IMR-90 (cell line): ENCODE data around the gene CDH7. TPM values are rescaled to one million over a fixed set of nuclear protein-coding genes. Genes with fewer than 3 reads are reported as not detected.

Experiments used
- ATAC-seq: fragments of 200-7000 bp; cut with Tn5 transposase; 2 replicates; pipeline ENCODE4 v1.9.1; 2020; ENCODE audit warnings: low read depth, mild to moderate bottlenecking, moderate library complexity
- BruUV-seq: library from RNA; stranded (reverse); fragments of 400-500 nt; replicated peaks from 2 replicates; lab custom pipeline; 2021; lab: Mats Ljungman, UMichigan
- CTCF ChIA-PET: fragments of 300-600 bp; formaldehyde crosslinking; extraction: SDS; loops from one replicate; lab custom pipeline; 2021; ENCODE audit warnings: antibody characterized with exemption; lab: Yijun Ruan, JAX
- POLR2A ChIA-PET: fragments of 300-600 bp; sonication (Branson Sonifier 250); formaldehyde crosslinking; loops from one replicate; lab custom pipeline; 2022; ENCODE audit warnings: antibody characterized with exemption; ENCODE audit not compliant: unreplicated experiment; lab: Charles Lee
- DNase-seq: peaks from one replicate; pipeline ENCODE4 v3.0.0; 2013
- H2AFZ ChIP-seq: replicated peaks from 2 replicates; pipeline ENCODE3; 2013; ENCODE audit warnings: low read length, mild to moderate bottlenecking; ENCODE audit not compliant: poor library complexity
- H2AK5ac ChIP-seq: 2 replicates; pipeline ENCODE4 v1.6.1; 2013; ENCODE audit warnings: low read depth, low read length, inconsistent platforms
- H2AK9ac ChIP-seq: replicated peaks from 2 replicates; pipeline ENCODE3; 2013; ENCODE audit warnings: mild to moderate bottlenecking, low read depth, low read length, moderate library complexity; ENCODE audit not compliant: poor library complexity
- H2BK120ac ChIP-seq: 2 replicates; pipeline ENCODE4 v1.6.1; 2013; ENCODE audit warnings: low read depth, low read length, inconsistent platforms
- H2BK15ac ChIP-seq: 3 replicates; pipeline ENCODE4 v1.6.1; 2013; ENCODE audit warnings: low read depth, low read length, inconsistent platforms
- H2BK20ac ChIP-seq: 2 replicates; pipeline ENCODE4 v1.6.1; 2013; ENCODE audit warnings: low read depth, mild to moderate bottlenecking, inconsistent platforms, low read length, moderate library complexity
- H2BK5ac ChIP-seq: 2 replicates; pipeline ENCODE4 v1.6.1; 2013; ENCODE audit warnings: mild to moderate bottlenecking, low read depth, low read length, inconsistent platforms; ENCODE audit not compliant: poor library complexity, severe bottlenecking
- H3K14ac ChIP-seq: replicated peaks from 2 replicates; pipeline ENCODE4 v1.6.1; 2013; ENCODE audit warnings: low read depth, low read length, inconsistent platforms
- H3K18ac ChIP-seq: 2 replicates; pipeline ENCODE4 v1.6.1; 2013; ENCODE audit warnings: low read depth, low read length, control low read depth
- H3K23ac ChIP-seq: 2 replicates; pipeline ENCODE4 v1.6.1; 2013; ENCODE audit warnings: low read depth, low read length, inconsistent platforms
- H3K27ac ChIP-seq: 2 replicates; pipeline ENCODE4 v1.5.1; 2013; ENCODE audit warnings: mild to moderate bottlenecking, control low read depth, low read length; ENCODE audit not compliant: insufficient read depth
- H3K27me3 ChIP-seq: 2 replicates; pipeline ENCODE4 v1.6.1; 2013; ENCODE audit warnings: low read length; ENCODE audit not compliant: control insufficient read depth, insufficient read depth
- H3K36me3 ChIP-seq: 2 replicates; pipeline ENCODE4 v1.6.1; 2013; ENCODE audit warnings: low read length, mixed read lengths; ENCODE audit not compliant: control insufficient read depth, insufficient read depth
- H3K4ac ChIP-seq: 2 replicates; pipeline ENCODE4 v1.6.1; 2013; ENCODE audit warnings: low read depth, low read length, inconsistent platforms
- H3K4me1 ChIP-seq: 2 replicates; pipeline ENCODE4 v1.6.1; 2013; ENCODE audit warnings: low read length, mixed read lengths; ENCODE audit not compliant: control insufficient read depth, insufficient read depth
- H3K4me2 ChIP-seq: 2 replicates; pipeline ENCODE4 v1.6.1; 2013; ENCODE audit warnings: low read depth, mild to moderate bottlenecking, control low read depth, low read length, moderate library complexity
- H3K4me3 ChIP-seq: 2 replicates; pipeline ENCODE4 v1.5.1; 2013; ENCODE audit warnings: low read depth, mild to moderate bottlenecking, control low read depth, low read length, moderate library complexity; ENCODE audit not compliant: insufficient read depth
- H3K56ac ChIP-seq: 2 replicates; pipeline ENCODE4 v1.6.1; 2013; ENCODE audit warnings: low read length, inconsistent platforms; ENCODE audit not compliant: insufficient read depth; ENCODE audit errors: extremely low read depth
- H3K79me1 ChIP-seq, 2 experiments: 2 replicates each; pipeline ENCODE4 v1.6.1; 2013; ENCODE audit warnings: low read length in 2 of 2, inconsistent platforms in 1 of 2, low read depth in 1 of 2
- H3K9ac ChIP-seq: 2 replicates; pipeline ENCODE4 v1.6.1; 2013; ENCODE audit warnings: low read depth, low read length, control low read depth
- H3K9me1 ChIP-seq: 2 replicates; pipeline ENCODE4 v1.6.1; 2013; ENCODE audit warnings: low read length, inconsistent platforms; ENCODE audit not compliant: insufficient read depth
- H3K9me3 ChIP-seq: 2 replicates; pipeline ENCODE4 v1.6.1; 2013; ENCODE audit warnings: low read length; ENCODE audit not compliant: control insufficient read depth, insufficient read depth
- H4K20me1 ChIP-seq: 2 replicates; pipeline ENCODE4 v1.6.1; 2013; ENCODE audit warnings: low read length, inconsistent platforms; ENCODE audit not compliant: insufficient read depth
- H4K5ac ChIP-seq: 2 replicates; pipeline ENCODE4 v1.6.1; 2013; ENCODE audit warnings: mild to moderate bottlenecking, low read depth, low read length, control low read depth
- H4K8ac ChIP-seq, 2 experiments: 2 replicates each; pipeline ENCODE4 v1.6.1; 2013; ENCODE audit warnings: low read depth in 2 of 2, low read length in 2 of 2, control low read depth in 1 of 2, inconsistent platforms in 1 of 2
- H4K91ac ChIP-seq: 2 replicates; pipeline ENCODE4 v1.6.1; 2013; ENCODE audit warnings: low read depth, low read length, inconsistent platforms; ENCODE audit not compliant: insufficient read depth
- BHLHE40 ChIP-seq: fragments of 150-350 bp; IDR thresholded peaks from 2 replicates; pipeline ENCODE4 v1.6.1; 2016; ENCODE audit warnings: mild to moderate bottlenecking, low read depth, low read length
- CEBPB ChIP-seq: IDR thresholded peaks from 2 replicates; pipeline ENCODE4 v1.6.1; 2012; ENCODE audit warnings: low read depth, low read length, improper control_type of control experiment
- ELK1 ChIP-seq: fragments of 150-350 bp; IDR thresholded peaks from 2 replicates; pipeline ENCODE4 v1.6.1; 2016; ENCODE audit warnings: low read depth, mild to moderate bottlenecking, low read length, moderate library complexity, borderline replicate concordance
- MAFK ChIP-seq: IDR thresholded peaks from 2 replicates; pipeline ENCODE4 v1.6.1; 2012; ENCODE audit warnings: low read depth, low read length, improper control_type of control experiment
- MAZ ChIP-seq: IDR thresholded peaks from 2 replicates; pipeline ENCODE4 v1.6.1; 2012; ENCODE audit warnings: low read depth, mild to moderate bottlenecking, low read length, improper control_type of control experiment, moderate library complexity, borderline replicate concordance
- NFE2L2 ChIP-seq: fragments of 150-350 bp; IDR thresholded peaks from 2 replicates; pipeline ENCODE4 v1.6.1; 2016; ENCODE audit warnings: low read depth, mild to moderate bottlenecking, low read length
- RAD21 ChIP-seq: IDR thresholded peaks from 2 replicates; pipeline ENCODE4 v1.6.1; 2012; ENCODE audit warnings: low read length, improper control_type of control experiment
- RFX5 ChIP-seq: IDR thresholded peaks from 2 replicates; pipeline ENCODE4 v1.8.0; 2012; ENCODE audit warnings: low read depth, mild to moderate bottlenecking, low read length, moderate library complexity
- SMC3 ChIP-seq: fragments of 150-350 bp; IDR thresholded peaks from 2 replicates; pipeline ENCODE4 v1.6.1; 2016; ENCODE audit warnings: low read depth, mild to moderate bottlenecking, antibody characterized with exemption, low read length, moderate library complexity
- USF2 ChIP-seq: fragments of 150-350 bp; IDR thresholded peaks from 2 replicates; pipeline ENCODE4 v1.6.1; 2017; ENCODE audit warnings: mild to moderate bottlenecking, antibody characterized with exemption, low read length, low read depth
- WGBS, 2 experiments: methylation state at CpG; one replicate each; pipeline versions ENCODE4 v1.1.5 to v1.1.7; 2013; ENCODE audit warnings: missing lambda C conversion rate in 2 of 2; ENCODE audit not compliant: insufficient read length in 1 of 2; ENCODE audit errors: extremely low coverage in 2 of 2; 5-methylcytosine and 5-hydroxymethylcytosine counted together
- dilution Hi-C: fragments of 300-500 bp; cut with HindIII; formaldehyde crosslinking; loops from one replicate; pipeline ENCODE4 v1.14.3; 2018; ENCODE audit warnings: low sequenced_read_pairs; ENCODE audit not compliant: unreplicated experiment
- in situ Hi-C: fragments of 300-500 bp; cut with MboI; formaldehyde crosslinking; loops from 3 replicates; pipeline ENCODE4 v1.14.3; 2019; ENCODE audit warnings: low sequenced_read_pairs, inconsistent platforms, mixed read lengths
- intact Hi-C: fragments of 100-400 bp; cut with micrococcal nuclease; formaldehyde crosslinking; loops from 2 replicates; pipeline ENCODE4 v1.10.0; 2022
- polyA plus RNA-seq, 3 experiments: library from polyadenylated mRNA; depleted of rRNA; stranded (reverse); fragments of >200 nt; gene quantifications; 2 replicates each; pipeline ENCODE4 v1.2.3, GENCODE V29; 2012; ENCODE audit warnings: low replicate concordance in 1 of 3
- total RNA-seq: library from RNA; depleted of rRNA; stranded (reverse); fragments of >200 nt; gene quantifications from 2 replicates; pipeline ENCODE4 v1.2.3, GENCODE V29; 2012

Gene CDH7
- total and polyA plus RNA-seq, 2 of the 4 experiments (the other 2 are of a cell fraction): not detected

GRCh38 chr18:65706646-65707045, 44.2 kb upstream of the CDH7 start:
- Histone ChIP-seq H3K4me1 (no peaks in the 10 kb centered on the region), H3K27me3 (no peaks in the 10 kb centered on the region), H2BK5ac (no peak overlapping the region), H4K91ac (no peak overlapping the region), H3K14ac (no peak overlapping the region), H3K36me3 (no peaks in the 10 kb centered on the region), H2BK20ac (no peak overlapping the region), H3K4me2 (no peak overlapping the region), H2AK5ac (no peak overlapping the region), H3K9ac (no peak overlapping the region), H3K23ac (no peak overlapping the region), H3K56ac (no peak overlapping the region), H3K27ac (no peak overlapping the region), H3K9me1 (no peaks in the 10 kb centered on the region), H2BK15ac (no peak overlapping the region), H3K18ac (no peak overlapping the region), H2AFZ (no peak overlapping the region), H2BK120ac (no peak overlapping the region), H3K79me1 (no peaks in the 10 kb centered on the region), H4K20me1 (no peaks in the 10 kb centered on the region), H4K8ac (no peak overlapping the region), H4K5ac (no peak overlapping the region), H3K9me3 (peaks cover 1% of the 10 kb centered on the region), H3K4ac (no peak overlapping the region), H2AK9ac (no peak overlapping the region), H3K4me3 (no peak overlapping the region)
- intact Hi-C loops: no loop called here
- CTCF ChIA-PET: no interaction called here
- POLR2A ChIA-PET: no interaction called here
- dilution Hi-C loops: no loop called here
- WGBS, 2 experiments: no CpG with 5 or more reads among the region's 1 CpG
- in situ Hi-C loops: no loop called here
- no peak for TF ChIP-seq USF2
- TF ChIP-seq SMC3: no peak
- TF ChIP-seq NFE2L2: no peak
- no peak for TF ChIP-seq RFX5
- no peak for TF ChIP-seq MAZ
- TF ChIP-seq RAD21: no peak
- TF ChIP-seq BHLHE40: no peak
- TF ChIP-seq ELK1: no peak
- TF ChIP-seq MAFK: no peak
- no peak for TF ChIP-seq CEBPB
- ATAC-seq (no peak), DNase-seq (no peak)
- no TSS peak for BruUV-seq
